Stromal cell of bone marrow (primary cell): ENCODE measurements around the gene UQCRQ.

Experiments
- DNase-seq: peaks from one replicate; pipeline ENCODE4 v3.0.0-alpha.2; 2012; ENCODE audit warnings: low read depth

The UQCRQ gene

DNA sequence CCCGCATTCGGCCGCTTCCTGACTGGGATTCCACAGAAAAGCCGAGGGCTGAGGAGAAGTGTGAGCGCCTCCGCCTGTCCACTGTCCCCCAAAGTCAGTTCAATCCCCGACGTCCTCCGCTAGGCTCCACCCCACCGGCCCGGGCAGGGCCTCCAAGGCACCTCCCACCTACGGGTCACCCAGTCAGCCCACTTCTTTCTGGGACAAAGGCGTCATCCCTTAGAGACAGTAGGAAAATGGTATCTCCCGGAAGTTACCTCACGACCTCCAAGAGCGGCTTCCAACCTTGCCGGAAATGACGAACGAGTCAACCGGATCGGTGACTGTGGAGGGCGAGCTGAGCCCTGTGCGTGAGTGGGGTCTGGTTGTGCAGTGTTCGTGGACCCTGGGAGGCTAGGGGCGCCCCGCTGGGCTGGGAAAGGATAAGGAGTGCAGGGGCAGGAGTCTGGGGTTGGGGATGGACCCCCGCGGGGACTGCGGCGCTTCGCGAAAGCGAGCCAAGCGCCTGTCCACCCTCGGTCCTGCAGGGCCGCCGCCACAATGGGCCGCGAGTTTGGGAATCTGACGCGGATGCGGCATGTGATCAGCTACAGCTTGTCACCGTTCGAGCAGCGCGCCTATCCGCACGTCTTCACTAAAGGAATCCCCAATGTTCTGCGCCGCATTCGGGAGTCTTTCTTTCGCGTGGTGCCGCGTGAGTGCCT, at the start of gene UQCRQ, which contains the start of gene GDF9:
UQCRQ (plus strand) TSS at position 301 of the 704 bp plus-strand sequence; CDS start at position 541, 240 bp downstream.
GDF9 (minus strand) TSS at position 128 of the 704 bp plus-strand sequence. CDS start 1,936 bp downstream, outside the sequence.
- peak; percentile 100 for DNase-seq

DNA sequence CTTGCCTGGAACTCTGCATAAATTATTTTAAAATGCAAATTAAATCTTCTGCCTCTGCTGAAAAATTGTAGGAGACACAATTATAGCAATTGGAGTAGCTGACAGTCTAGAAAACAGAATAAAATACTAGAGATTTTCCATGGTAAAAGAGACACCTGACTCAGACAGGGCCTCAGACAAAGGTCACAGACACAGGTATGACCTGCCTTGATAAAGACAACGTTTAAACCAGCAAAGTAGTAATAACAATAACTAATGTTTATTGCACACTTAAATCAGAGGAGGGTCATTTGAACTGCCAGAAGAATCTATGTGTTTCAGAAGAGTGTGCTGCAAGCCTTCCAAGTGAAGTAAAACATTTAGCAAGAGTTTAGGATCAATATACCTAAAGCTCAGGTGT, 49.4 kb upstream of the UQCRQ start:
- no peak for DNase-seq

DNA sequence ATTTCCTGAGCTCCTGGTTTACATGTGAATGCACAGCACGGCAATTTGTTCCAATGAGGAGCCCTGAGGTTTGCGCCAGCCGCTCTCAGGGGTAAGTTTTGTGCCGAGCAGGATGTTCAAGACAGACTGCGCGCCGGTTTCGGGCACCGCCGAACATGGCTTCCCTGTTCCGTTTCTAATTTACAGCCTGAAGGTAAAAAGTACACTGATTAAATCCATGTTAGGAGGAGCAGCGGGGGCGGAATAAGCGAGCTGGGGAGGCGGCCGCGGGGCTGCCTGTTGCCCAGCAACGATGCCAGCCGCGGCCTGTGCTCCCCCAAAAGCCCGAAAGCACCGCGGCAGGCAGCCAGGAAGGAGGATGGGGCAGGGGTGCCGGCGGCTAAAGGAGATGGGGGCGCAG, 47.0 kb upstream of the UQCRQ start:
- no peak for DNase-seq

DNA sequence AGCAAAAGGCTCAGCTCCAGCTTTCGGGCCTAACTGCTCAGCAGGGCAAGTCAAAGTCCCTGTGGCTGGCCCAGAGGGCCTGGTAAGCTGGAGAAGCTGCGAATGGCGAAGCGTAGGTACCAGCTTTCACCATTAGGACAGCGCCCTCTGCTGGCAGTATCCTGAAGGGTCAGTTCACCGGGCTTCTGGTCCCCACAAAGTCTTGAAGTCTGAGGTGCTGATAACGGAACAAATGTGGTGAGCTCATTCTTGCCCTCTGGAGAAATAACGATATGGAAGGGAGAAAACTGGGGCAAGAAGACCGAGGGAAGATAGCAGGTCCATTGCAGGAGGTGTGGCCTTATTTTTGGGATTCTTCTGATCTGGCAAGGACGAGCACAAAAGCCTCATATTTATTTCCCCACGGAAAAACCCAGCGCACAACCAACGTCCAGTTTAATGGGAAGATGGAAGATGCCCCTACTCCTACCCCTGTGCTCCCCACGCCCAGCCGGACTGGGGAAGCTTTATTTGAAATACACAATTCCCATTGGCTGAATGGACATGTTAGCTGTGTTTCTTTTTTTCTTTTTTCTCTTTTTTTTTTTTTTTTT, 46.2 kb upstream of the UQCRQ start:
- peak; percentile 80 for DNase-seq

DNA sequence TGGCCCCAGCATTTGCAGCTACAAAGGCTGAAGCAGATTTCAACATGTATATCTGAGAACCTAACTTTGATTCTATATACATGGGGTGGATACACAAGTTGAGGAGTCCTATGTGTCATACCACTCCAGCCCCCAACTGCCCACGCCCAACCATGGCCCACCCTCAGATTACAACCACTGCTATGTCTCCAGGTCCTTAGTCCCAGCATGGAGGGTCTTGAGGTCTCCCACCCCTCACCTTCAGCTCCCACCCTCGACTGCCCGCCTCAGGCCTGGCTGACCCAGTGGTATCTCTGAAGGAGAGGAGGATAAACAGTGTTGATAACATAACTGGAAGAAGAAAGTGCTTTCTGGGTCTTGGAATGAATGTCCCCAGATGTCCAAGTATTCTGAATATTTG, 45.1 kb upstream of the UQCRQ start:
- DNase-seq: no peak

DNA sequence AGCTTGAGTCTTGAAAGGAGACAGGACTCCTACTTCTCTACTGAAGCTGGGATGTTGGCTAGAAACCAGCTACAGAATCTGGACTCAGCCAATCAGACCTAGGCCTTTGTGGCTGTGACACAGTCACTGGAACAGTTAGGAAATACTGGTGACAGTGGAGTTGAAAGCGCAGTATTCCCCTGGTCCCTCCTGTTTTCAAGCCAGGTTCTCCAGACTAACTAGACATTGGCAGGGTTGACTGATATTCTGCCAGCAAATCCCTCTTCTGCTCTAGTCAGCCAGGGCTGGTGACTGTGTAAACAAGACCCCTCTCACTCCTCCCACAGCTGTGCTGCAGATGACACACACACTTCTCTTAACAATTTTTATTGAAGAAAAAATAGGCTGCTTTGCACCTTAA, 44.7 kb upstream of the UQCRQ start:
- no peak for DNase-seq

DNA sequence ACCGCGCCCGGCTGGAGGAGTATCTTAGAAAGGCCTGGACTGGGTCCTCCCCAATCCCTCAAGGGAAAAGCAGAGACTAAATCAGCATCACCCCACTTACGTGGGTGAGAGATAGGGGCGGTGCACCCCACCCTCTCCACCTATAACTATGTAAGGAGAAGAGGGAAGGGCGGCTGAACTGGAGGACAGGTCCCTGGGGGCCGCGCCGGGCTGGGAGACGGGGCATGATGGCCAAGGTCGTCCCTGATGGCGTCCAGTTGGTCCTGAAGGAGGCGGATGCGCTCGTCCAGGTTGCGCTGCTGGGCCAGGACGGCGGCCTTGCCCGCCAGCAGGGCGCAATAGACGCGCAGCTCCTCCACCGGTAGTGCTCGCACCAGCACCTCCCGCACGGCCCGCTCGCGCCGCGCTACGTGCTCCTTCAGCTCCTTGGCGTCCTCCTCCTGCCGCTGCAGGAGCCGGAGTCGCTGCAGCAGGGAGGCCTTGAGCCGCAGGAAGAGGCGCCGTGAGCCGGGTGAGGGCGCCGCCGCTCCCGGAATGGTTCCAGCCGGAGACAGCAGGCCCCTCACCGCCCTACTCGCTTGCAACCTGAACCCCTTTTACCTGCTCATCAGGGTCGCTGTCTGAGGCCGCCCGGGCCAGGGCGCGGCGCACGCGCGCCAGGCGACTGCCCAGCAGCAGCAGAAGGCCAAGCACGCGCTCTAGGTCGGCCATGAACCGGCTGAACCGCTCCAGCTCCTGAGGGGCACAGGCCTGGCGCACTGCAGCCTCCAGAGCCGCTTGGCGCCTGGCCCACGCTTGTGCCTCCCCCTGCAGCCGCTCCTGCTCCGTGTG, 43.6 kb upstream of the UQCRQ start:
- no peak for DNase-seq

DNA sequence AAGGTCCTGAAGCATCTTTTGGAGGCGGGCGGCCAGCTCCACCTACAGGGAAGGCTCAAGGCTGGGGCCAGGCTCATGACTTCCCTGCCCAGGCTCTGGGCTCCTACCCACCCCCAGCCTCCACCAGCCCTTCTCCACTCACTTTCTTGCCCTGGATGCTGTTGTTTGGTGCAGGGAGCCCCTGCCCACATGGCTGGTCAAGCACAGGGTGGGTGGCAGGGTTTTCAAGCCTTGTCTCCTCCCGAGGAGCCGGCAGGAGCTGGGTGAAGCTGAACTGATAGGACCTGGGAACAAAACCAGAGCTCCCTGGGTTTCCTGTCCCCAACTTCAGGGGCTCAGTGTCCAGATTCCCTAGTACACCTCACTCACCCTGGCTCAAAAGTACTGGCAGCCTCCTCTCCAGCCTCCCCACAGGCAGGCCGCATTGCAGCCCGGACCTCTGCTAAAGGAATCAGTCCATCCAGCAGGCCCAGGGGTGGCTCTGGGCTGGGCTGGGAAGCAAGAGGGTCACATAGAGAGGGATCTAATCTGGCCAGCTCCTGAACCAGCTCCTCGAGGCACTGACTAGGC, 42.9 kb upstream of the UQCRQ start:
- no peak for DNase-seq

DNA sequence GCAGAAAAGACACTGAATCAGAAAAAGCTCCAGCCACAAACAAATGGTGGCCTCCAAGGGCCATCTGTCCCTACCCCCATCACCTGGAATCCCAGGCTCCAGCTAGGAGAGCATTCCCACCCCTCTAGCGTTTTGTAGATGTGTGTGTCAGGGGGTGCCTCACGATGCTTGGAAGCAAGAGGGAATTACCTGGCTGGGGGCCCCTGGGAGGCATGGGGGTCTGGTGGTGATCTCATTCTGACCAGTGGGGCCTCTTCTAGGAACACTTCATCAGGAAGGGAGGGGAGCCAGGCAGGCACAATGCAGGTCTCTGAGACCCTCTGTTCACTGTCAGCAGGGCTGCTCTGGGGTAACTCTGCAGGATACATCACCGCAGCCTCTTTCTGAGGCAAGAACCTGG, 42.0 kb upstream of the UQCRQ start:
- no peak for DNase-seq

DNA sequence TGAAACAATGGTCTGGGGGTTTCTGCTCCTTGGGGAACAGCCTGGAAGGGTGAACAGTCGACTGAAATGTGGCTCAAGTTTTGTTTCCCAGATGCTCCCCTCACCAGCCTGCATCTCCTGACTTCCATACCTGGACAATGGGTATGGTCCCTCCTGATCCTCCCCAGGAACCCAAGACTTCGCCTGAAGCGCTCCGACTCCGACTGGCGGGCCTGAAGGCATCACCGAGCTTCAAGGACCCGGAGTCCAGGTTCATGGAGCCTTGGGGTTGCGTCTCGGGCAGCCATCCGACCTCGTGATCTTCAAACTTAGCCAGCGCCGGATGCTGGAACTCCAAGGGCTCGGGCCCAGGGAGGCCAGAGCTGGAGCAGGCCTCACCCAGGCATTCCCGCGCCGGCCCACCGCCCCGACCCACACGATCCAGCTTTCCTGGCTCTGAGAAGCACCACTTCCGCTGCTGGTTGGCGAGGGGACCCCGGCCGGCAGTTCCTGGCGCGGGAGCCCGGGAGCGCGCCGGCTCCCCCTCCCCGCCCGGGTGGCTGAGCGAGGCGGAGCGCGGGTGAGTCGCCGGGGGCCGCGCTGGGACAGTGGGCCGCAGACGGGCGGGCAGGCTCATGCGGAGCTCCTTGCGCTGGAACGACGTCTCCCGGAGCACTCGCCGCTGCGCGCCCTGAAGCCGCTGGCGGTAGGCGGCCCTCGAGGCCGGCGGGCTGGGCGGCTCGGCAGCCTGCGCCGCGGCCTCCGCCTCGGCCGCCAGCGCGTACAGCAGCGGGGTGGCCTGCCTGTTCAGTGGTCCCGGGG, 41.2 kb upstream of the UQCRQ start:
- DNase-seq: no peak

DNA sequence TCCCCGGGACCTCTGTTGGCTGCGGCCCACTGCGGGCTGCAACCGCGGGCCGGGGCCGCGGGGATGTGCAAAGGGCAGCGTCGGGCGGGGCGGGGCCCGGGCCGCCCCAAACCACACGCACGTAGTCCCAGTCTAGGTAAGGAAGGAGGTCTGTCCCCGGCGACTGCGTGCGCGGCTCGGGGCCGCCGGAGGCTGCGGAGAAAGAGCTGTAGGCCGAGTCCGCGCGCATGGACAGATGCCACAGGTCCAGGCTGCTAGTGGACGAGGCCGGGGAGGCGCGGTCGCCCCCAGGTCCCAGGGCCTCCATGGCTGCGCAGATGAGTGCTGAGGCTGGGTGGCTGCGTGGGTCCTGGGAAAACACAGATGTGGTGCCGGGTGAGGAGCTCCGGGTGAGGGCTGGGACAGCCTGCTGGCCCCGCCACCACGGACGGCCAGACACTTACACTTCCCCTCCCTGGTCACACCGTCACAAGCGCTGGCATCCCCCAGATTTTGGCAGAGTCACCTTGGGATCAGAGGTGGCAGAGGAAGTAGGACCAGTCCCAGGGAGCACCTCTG, 40.5 kb upstream of the UQCRQ start:
- no peak for DNase-seq

DNA sequence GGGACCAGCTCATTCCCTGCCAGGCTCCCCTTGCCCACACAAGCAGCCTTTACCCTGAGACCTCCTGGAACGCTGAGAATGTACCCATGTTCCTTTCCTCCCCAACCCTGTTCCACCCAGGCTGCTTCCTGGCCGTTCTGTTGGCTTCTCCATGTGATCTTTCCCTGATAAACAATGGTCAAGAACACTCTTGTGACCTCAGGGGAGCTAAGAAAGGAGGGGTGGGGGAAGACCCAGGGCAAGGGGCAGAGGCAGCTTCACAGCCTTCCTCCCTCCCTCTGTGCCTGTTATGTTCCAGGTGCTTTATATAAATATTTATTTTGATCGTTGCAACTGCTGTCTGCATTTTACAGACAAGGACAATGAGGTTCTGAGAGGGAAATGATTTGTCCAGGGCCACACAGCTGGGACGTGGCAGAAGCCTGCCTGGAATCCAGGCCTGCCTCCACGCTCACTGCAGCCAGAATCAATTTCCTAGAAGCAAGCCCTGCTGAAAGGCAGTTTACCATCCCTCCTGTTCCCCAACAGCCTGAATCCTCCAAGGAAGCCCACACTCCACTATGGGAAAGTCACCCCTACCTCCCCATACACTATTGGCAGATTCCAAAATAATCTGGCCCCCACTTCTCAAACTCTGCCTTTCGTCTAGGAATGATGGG, 39.9 kb upstream of the UQCRQ start:
- DNase-seq: no peak

DNA sequence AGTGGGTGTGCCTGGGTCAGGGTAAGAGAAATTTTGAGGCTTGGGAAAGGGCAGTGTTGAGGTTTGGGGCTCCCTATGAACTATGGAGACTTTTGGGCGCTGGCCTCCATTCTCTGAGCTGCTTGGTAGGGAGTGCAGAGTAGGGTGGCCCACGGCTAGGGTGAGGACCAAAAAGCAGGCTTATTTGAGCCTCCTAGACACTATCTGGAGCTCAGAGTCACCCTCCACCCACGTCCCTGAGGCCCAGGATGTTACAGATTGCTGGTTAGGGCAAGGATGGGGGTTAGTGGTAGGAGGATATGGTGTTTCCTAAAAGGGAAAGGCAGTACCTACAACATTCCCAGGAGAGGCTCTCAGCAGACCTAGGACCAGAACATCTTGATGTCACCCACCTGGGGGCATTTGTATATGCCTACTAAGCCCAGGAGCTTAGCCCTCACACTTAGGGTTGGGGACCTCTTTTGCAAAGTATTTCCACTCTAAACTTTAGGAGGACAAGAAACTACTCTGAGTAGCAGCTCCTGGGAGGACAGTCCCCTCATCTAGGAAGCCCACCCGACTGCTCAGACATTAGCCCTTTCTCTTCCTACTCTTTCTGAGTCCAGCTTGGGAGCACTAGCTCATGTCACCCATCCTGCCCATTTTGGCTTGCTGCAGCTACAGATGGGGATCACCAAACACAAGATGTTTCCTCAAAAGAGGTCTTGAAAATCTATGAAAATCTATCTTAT, 38.3 kb upstream of the UQCRQ start:
- no peak for DNase-seq

DNA sequence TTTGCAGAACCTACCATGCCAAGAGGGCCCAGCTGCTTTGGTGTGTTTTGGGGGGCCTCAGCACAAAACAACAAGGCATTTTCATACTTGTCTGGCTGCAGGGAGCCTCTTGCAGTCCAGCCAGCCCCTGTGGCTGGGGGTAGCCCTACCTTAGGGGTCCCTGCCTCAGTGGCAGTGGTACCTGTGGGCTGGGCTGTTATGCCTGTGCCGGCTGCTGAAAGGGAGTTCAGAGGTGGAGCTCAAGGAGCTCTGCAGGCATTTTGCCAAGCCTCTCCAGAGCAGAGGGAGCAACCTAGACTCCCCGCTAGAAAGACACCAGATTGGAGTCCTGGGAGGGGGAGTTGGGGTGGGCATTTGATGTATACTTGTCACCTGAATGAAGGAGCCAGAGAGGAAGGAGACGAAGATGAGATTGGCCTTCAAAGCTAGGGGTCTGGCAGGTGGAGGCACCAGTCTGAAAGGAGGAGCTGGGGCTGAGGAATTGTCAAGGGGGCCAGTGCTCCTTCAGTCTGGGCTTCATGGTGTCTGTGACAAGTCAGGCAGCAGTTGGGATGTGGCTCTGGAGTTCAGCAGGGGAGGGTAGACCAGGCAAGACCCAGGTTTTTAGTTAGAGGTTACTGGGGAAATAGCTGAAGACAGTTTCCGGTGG, 37.5 kb upstream of the UQCRQ start:
- DNase-seq: no peak

DNA sequence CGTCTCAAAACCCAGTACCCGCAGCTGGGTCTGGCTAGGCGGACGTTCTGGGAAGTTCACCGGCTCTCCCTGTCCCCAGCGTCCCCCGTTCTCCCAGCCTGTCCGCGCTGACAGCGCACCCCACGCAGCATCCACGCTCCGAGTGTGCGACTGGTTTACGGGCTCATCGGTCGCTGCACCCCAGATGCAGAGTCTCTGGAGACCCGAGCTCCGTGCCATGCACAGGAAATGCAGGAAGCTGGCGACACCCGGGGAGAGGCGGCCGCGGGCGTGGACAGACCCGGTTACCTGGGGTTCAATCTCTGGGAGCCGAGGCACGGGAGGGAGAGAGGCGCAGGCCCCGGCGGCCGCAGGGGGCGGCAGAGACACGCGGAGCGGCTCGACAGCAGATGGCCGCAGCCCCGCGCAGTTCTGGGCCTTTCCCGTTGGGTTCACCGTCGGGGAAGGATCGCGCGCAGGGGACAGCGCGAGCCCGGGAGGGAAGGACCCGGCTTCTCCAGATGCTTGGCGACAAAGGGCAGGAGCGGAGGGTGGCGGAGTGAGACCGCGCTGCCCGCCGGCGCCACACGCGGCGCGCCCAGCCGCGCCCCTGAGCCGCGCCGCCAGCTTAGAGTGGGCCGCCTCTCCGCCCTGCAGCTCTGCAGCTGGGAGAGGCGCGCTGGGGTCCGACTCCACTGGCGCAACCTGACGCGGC, 36.6 kb upstream of the UQCRQ start:
- peak; percentile 30 for DNase-seq

DNA sequence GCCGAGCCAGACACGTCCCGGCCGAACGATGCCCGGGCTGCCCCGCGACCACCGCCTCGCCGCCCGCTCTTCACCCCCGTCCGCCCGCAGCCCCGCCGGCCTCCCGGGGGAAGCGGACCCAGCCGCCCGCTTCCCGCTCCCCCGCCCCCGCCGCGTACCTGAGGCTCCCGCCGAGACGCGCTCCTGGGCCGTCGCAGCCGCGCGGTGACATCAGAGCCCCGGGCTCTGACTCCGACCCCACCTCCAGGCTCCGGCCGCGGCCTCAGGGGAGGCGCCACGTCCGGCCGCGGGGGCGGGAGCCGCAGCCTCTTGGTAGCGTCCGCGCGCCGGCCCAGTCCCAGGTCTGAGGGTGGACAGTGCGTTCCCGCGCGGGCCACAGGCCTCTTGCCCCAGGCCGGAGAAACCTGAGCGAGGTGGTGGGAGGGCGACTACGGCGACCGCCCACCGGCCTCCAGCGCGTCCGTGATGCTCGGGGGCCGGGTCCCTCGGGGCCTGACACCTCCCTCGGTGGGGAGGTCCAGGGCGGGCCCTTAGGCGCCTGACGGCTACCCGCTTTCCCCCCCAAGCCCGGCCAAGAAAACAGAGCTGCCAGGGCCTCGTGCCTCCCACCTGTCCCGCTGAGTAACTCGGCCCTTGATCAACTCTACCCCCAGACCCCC, 35.9 kb upstream of the UQCRQ start, which contains the start of gene SHROOM1:
SHROOM1 (minus strand) TSS at position 212 of the 659 bp plus-strand sequence. CDS start 4,507 bp downstream, outside the sequence.
- no peak for DNase-seq

DNA sequence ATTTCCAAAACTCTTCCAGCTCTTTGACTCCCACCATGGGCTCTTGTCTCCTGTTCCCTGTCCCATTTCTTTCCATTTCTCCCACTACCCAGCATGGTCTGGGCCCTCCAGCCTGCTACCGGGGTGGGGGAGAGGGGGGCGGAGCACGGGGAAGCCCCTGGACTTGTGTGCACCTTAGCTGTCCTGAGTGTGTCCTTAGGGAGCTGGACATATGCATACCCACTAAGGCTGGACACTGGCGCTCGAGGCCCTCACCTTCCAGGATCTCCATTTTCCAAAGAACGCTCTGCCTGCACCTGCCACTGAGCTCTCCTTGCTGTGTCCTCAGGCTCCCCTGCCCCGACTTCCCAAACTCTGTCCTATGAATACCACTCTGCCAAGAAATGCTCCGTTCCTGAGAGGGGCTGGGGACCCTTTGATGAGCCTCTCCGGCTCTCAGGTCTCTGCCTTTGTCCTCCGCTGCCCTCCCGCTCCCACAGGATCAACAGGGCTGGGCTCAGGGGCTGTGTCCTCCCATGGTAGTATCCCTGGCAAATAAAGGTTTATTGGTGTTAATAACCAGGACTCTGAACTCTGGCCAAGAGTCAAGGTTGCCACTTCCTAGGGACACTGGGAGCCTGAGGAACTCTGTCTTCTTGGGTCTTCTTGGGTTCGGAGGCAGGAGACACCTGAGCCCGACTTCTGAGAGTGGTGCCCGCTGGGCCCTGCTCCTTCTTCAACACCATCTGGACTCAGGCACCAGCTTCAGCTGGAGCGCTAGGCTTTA, 35.2 kb upstream of the UQCRQ start:
- no peak for DNase-seq

DNA sequence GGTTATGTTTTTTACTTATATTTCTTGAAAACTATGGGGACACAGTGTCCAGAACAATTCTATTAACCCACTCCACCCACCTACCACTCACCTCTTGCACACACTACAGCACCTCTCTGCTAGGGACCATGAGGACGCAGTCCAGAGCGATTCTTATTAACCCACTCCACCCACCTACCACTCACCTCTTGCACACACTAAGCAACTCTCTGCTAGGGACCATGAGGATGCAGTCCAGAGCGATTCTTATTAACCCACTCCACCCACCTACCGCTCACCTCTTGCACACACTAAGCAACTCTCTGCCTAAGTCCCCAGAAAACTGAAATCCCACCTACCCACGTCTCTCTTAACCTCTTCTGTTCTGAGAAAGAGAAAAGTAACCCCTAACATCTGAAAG, 33.8 kb upstream of the UQCRQ start:
- no peak for DNase-seq
